Trophoblast cell (in vitro differentiated cells and primary cell): ENCODE measurements around the gene STPG3.

ENCODE experiments used
- DNase-seq, 2 donors: peaks; one replicate each; pipeline ENCODE4 v3.0.0-alpha.2; 2016
- H2AFZ ChIP-seq: 2 replicates; pipeline ENCODE4 v1.6.1; 2013; ENCODE audit warnings: low read length, moderate library complexity, mild to moderate bottlenecking; ENCODE audit not compliant: insufficient read depth, poor library complexity
- H2AK5ac ChIP-seq: 2 replicates; pipeline ENCODE4 v1.6.1; 2013; ENCODE audit warnings: mild to moderate bottlenecking, low read length
- H2BK120ac ChIP-seq: 2 replicates; pipeline ENCODE4 v1.6.1; 2013; ENCODE audit warnings: low read length, mild to moderate bottlenecking, moderate library complexity; ENCODE audit not compliant: insufficient read depth, poor library complexity
- H2BK12ac ChIP-seq: 2 replicates; pipeline ENCODE4 v1.6.1; 2013; ENCODE audit warnings: mild to moderate bottlenecking, low read length, moderate library complexity
- H2BK5ac ChIP-seq: 2 replicates; pipeline ENCODE4 v1.6.1; 2013; ENCODE audit warnings: low read length, low read depth, moderate library complexity, mild to moderate bottlenecking; ENCODE audit not compliant: poor library complexity
- H3K14ac ChIP-seq: 2 replicates; pipeline ENCODE4 v1.6.1; 2013; ENCODE audit warnings: mild to moderate bottlenecking, low read length
- H3K18ac ChIP-seq: 2 replicates; pipeline ENCODE4 v1.6.1; 2013; ENCODE audit warnings: mild to moderate bottlenecking, low read length
- H3K23ac ChIP-seq: 2 replicates; pipeline ENCODE4 v1.6.1; 2013; ENCODE audit warnings: low read length
- H3K27ac ChIP-seq: 2 replicates; pipeline ENCODE4 v1.5.1; 2013; ENCODE audit warnings: low read depth, mild to moderate bottlenecking, inconsistent platforms, low read length, moderate library complexity
- H3K27me3 ChIP-seq: 2 replicates; pipeline ENCODE4 v1.6.1; 2013; ENCODE audit warnings: inconsistent platforms, mild to moderate bottlenecking, low read length, moderate library complexity; ENCODE audit not compliant: insufficient read depth
- H3K36me3 ChIP-seq, 2 experiments: 1 replicate in 1 of 2; 2 replicates in 1 of 2; pipeline ENCODE4 v1.6.1; 2013; ENCODE audit warnings: low read length in 2 of 2, mild to moderate bottlenecking in 2 of 2, moderate library complexity in 1 of 2; ENCODE audit not compliant: insufficient read depth in 2 of 2, control insufficient read depth in 1 of 2
- H3K4ac ChIP-seq: 2 replicates; pipeline ENCODE4 v1.6.1; 2013; ENCODE audit warnings: low read depth, mild to moderate bottlenecking, low read length, moderate library complexity
- H3K4me1 ChIP-seq, 2 experiments: 1 replicate in 1 of 2; 2 replicates in 1 of 2; pipeline ENCODE4 v1.6.1; 2013; ENCODE audit warnings: low read length in 2 of 2, mild to moderate bottlenecking in 2 of 2, moderate library complexity in 1 of 2; ENCODE audit not compliant: insufficient read depth in 2 of 2, control insufficient read depth in 1 of 2
- H3K4me2 ChIP-seq: 2 replicates; pipeline ENCODE4 v1.6.1; 2013; ENCODE audit warnings: inconsistent platforms, mild to moderate bottlenecking, low read length, moderate library complexity
- H3K4me3 ChIP-seq: 2 replicates; pipeline ENCODE4 v1.5.1; 2013; ENCODE audit warnings: mild to moderate bottlenecking, low read depth, low read length, inconsistent platforms
- H3K79me1 ChIP-seq: one replicate; pipeline ENCODE4 v1.6.1; 2013; ENCODE audit warnings: low read length
- H3K79me2 ChIP-seq: 2 replicates; pipeline ENCODE4 v1.6.1; 2013; ENCODE audit warnings: low read length, mild to moderate bottlenecking; ENCODE audit not compliant: control insufficient read depth, insufficient read depth, poor library complexity
- H3K9ac ChIP-seq: 2 replicates; pipeline ENCODE4 v1.6.1; 2013; ENCODE audit warnings: mild to moderate bottlenecking, low read length
- H3K9me3 ChIP-seq: 2 replicates; pipeline ENCODE4 v1.6.1; 2013; ENCODE audit warnings: low read depth, mild to moderate bottlenecking, control low read depth, inconsistent platforms, low read length; ENCODE audit not compliant: insufficient read depth
- H4K12ac ChIP-seq: 2 replicates; pipeline ENCODE4 v1.6.1; 2013; ENCODE audit warnings: low read depth, mild to moderate bottlenecking, low read length, moderate library complexity
- H4K8ac ChIP-seq: 2 replicates; pipeline ENCODE4 v1.6.1; 2013; ENCODE audit warnings: low read depth, mild to moderate bottlenecking, low read length, moderate library complexity
- H4K91ac ChIP-seq: one replicate; pipeline ENCODE4 v1.6.1; 2013; ENCODE audit warnings: low read depth, mild to moderate bottlenecking, low read length, moderate library complexity
- WGBS: extraction: QIAGEN DNeasy Blood & Tissue Kit; methylation state at CpG from one replicate; pipeline ENCODE4 v1.1.7; 2013; ENCODE audit warnings: missing lambda C conversion rate; ENCODE audit not compliant: insufficient read length, insufficient coverage; ENCODE audit errors: extremely low coverage; 5-methylcytosine and 5-hydroxymethylcytosine counted together

STPG3 gene

DNA sequence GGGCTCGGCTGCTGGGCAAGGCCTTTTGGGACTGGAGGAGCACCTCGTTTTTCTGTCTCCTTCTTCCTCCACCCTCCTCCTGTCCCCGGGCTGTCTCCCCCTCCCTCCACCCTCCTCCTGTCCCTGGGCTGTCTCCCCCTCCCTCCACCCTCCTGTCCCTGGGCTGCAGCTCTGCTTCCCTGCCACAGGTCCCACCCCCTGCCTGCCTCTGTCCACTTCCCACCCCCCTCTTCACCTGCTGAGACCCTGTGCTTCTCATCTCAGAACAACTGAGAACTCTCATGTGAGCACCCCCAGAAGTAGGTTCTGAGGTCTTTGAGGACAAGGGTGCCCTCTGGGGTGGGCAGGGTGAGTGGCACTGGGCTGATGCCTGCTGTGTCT lies 20.6 kb downstream of the STPG3 start:
- Histone ChIP-seq H4K12ac (no peak overlapping the region), H3K79me1 (no peaks in the 10 kb centered on the region), H3K79me2 (no peaks in the 10 kb centered on the region), H3K4me2 (no peak overlapping the region), H2BK12ac (no peak overlapping the region), H3K9ac (no peak overlapping the region), H4K8ac (no peak overlapping the region), H3K27ac (no peak overlapping the region), H4K91ac (no peak overlapping the region), H2BK120ac (no peak overlapping the region), H3K9me3 (no peaks in the 10 kb centered on the region), H2AK5ac (no peak overlapping the region), H3K18ac (no peak overlapping the region), H2BK5ac (no peak overlapping the region), H3K36me3 (peaks cover 61 to 62% of the 10 kb centered on the region in 2 experiments), H3K4ac (no peak overlapping the region), H2AFZ (no peak overlapping the region), H3K27me3 (no peaks in the 10 kb centered on the region), H3K23ac (no peak overlapping the region), H3K14ac (no peak overlapping the region), H3K4me1 (peaks cover 4 to 5% of the 10 kb centered on the region in 2 experiments), H3K4me3 (no peak overlapping the region)
- no CpG with 5 or more reads among the region's 3 CpGs for WGBS
- no peak for DNase-seq

DNA sequence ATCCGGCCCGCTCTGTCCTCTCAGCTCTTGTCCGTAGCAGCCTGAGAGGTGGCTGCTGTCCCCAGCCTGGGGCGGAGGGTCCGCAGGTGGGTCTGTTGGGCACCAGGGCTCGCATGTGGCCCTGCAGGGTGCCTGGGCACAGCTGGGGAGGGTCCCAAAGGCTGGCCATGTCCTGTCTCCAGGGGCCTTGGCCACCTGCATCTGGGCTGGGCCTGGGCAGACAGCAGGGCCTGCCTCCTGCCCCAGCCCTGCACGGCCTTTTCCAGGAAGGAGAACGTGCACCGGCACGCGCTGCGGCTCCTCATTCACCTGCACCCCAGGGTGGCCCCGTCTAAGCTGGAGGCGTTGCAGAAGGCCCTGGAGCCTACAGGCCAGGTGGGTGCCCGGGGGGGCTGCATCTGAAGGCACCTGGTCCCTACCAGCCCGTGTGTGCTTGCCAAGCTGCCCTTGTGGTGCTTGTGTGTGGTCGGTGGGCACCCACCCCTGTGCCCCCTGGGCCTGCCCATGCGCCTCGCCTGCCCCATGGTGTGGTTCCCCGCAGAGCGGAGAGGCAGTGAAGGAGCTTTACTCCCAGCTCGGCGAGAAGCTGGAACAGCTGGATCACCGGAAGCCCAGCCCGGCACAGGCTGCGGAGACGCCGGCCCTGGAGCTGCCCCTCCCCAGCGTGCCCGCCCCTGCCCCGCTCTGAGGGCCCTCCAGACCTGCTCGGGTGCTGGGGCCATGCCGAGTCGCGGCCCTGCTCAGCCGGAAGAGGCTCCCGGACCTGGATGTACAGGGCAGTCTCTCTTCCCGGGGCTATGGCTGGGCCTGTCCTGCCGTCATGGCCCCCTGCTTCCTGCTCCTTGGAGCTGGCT lies 21.4 kb downstream of the STPG3 start:
- Histone ChIP-seq H3K4me2 (no peak overlapping the region), H3K27me3 (no peaks in the 10 kb centered on the region), H2BK12ac (no peak overlapping the region), H3K79me2 (no peaks in the 10 kb centered on the region), H3K4me3 (no peak overlapping the region), H2AFZ (no peak overlapping the region), H3K36me3 (peaks cover 55 to 57% of the 10 kb centered on the region in 2 experiments), H2BK120ac (no peak overlapping the region), H2BK5ac (no peak overlapping the region), H3K23ac (no peak overlapping the region), H2AK5ac (no peak overlapping the region), H3K18ac (no peak overlapping the region), H4K12ac (no peak overlapping the region), H3K79me1 (peaks cover 3% of the 10 kb centered on the region), H3K9me3 (no peaks in the 10 kb centered on the region), H3K9ac (no peak overlapping the region), H3K4me1 (peaks cover 11% of the 10 kb centered on the region in 2 experiments), H3K4ac (no peak overlapping the region), H4K8ac (no peak overlapping the region), H4K91ac (no peak overlapping the region), H3K27ac (no peak overlapping the region), H3K14ac (no peak overlapping the region)
- no CpG with 5 or more reads among the region's 39 CpGs for WGBS
- DNase-seq: no peak

- H3K79me2 ChIP-seq: peaks cover 3% of the 10 kb centered on the region
- H3K18ac ChIP-seq: no peak overlapping the region
These were observed 22.0 kb downstream of the STPG3 start for GRCh38 chr9:137273095-137273490.

GRCh38 chr9:137273611-137274320 lies 22.7 kb downstream of the STPG3 start:
- no peak overlapping the region for H2BK5ac ChIP-seq
- peaks cover 46 to 51% of the 10 kb centered on the region in 2 experiments for H3K36me3 ChIP-seq
- H4K12ac ChIP-seq: no peak overlapping the region
- H3K18ac ChIP-seq: no peak overlapping the region
- H3K79me2 ChIP-seq: peaks cover 5% of the 10 kb centered on the region
- H3K4me2 ChIP-seq: no peak overlapping the region
- H3K4ac ChIP-seq: no peak overlapping the region
- H3K4me3 ChIP-seq: peak overlapping the region; percentile 21
- no peak for DNase-seq
- H4K8ac ChIP-seq: no peak overlapping the region
- H3K9me3 ChIP-seq: no peaks in the 10 kb centered on the region
- no peak overlapping the region for H3K9ac ChIP-seq
- H2BK120ac ChIP-seq: no peak overlapping the region
- H3K27ac ChIP-seq: no peak overlapping the region
- H3K79me1 ChIP-seq: peaks cover 11% of the 10 kb centered on the region
- no peaks in the 10 kb centered on the region for H3K27me3 ChIP-seq
- no peak overlapping the region for H2AK5ac ChIP-seq
- no peak overlapping the region for H4K91ac ChIP-seq
- H3K23ac ChIP-seq: no peak overlapping the region
- no peak overlapping the region for H3K14ac ChIP-seq
- H3K4me1 ChIP-seq: peaks cover 14 to 17% of the 10 kb centered on the region in 2 experiments
- H2AFZ ChIP-seq: no peak overlapping the region
- H2BK12ac ChIP-seq: no peak overlapping the region
- no CpG with 5 or more reads among the region's 15 CpGs for WGBS

More at GRCh38 chr9:137273095-137273490, 22.0 kb downstream of the STPG3 start:
- no peak overlapping the region for H3K27ac ChIP-seq
- no peak overlapping the region for H3K14ac ChIP-seq
- no peak overlapping the region for H3K4me3 ChIP-seq
- H3K4me1 ChIP-seq: peaks cover 11 to 13% of the 10 kb centered on the region in 2 experiments
- H3K79me1 ChIP-seq: peaks cover 8% of the 10 kb centered on the region
- no peak overlapping the region for H4K8ac ChIP-seq
- H4K91ac ChIP-seq: no peak overlapping the region
- no peak overlapping the region for H2AFZ ChIP-seq
- WGBS: no CpG with 5 or more reads among the region's 13 CpGs
- no peak overlapping the region for H3K4me2 ChIP-seq
- no peak for DNase-seq
- no peak overlapping the region for H3K4ac ChIP-seq
- H3K9ac ChIP-seq: no peak overlapping the region
- peaks cover 49 to 53% of the 10 kb centered on the region in 2 experiments for H3K36me3 ChIP-seq
- no peaks in the 10 kb centered on the region for H3K27me3 ChIP-seq
- H2BK5ac ChIP-seq: no peak overlapping the region
- no peak overlapping the region for H4K12ac ChIP-seq
- no peak overlapping the region for H3K23ac ChIP-seq
- H2BK120ac ChIP-seq: no peak overlapping the region
- H2AK5ac ChIP-seq: no peak overlapping the region
- H3K9me3 ChIP-seq: no peaks in the 10 kb centered on the region
- no peak overlapping the region for H2BK12ac ChIP-seq
